Heart right ventricle (tissue), 16 donors: ENCODE measurements around the gene SLC2A4RG. TPM values are rescaled to one million over a fixed set of nuclear protein-coding genes. Genes with fewer than 3 reads are reported as not detected.

Experiments
- ATAC-seq, 8 donors: fragments of 200-7000 bp; cut with Tn5 transposase; one replicate each; pipeline ENCODE4 v1.9.1; 2020; ENCODE audit warnings: mild to moderate bottlenecking in 8 of 8, moderate library complexity in 8 of 8, moderate number of reproducible peaks in 1 of 8
- DNase-seq, 2 donors: peaks; one replicate each; pipeline ENCODE4 v3.0.0-alpha.2; 2020
- H3K27ac ChIP-seq, 10 donors: fragments of 200-600 bp; sonication (generic) in 2 of 10; one replicate each; pipeline versions ENCODE4 v1.5.0 to v1.8.0; 2020 to 2022; ENCODE audit warnings: mild to moderate bottlenecking in 3 of 10
- H3K27me3 ChIP-seq, 7 donors: fragments of 200-600 bp; one replicate each; pipeline ENCODE4 v1.8.0; 2021 to 2022; ENCODE audit warnings: mild to moderate bottlenecking in 2 of 7
- H3K36me3 ChIP-seq, 9 donors: fragments of 200-600 bp; sonication (generic) in 1 of 9; one replicate each; pipeline versions ENCODE4 v1.5.0 to v1.8.0; 2020 to 2022; ENCODE audit warnings: mild to moderate bottlenecking in 2 of 9
- H3K4me1 ChIP-seq, 9 donors: fragments of 200-600 bp; sonication (generic) in 1 of 9; one replicate each; pipeline versions ENCODE4 v1.5.0 to v1.8.0; 2020 to 2022; ENCODE audit warnings: mild to moderate bottlenecking in 4 of 9
- H3K4me3 ChIP-seq, 10 donors: fragments of 200-600 bp; sonication (generic) in 2 of 10; one replicate each; pipeline versions ENCODE4 v1.5.0 to v1.8.0; 2020 to 2022; ENCODE audit warnings: mild to moderate bottlenecking in 7 of 10, moderate library complexity in 2 of 10
- H3K9me3 ChIP-seq, 11 donors: fragments of 200-600 bp in 10 of 11; sonication (generic) in 2 of 11; one replicate each; pipeline versions ENCODE4 v1.5.0 to v1.8.0; 2013 to 2022; ENCODE audit warnings: mild to moderate bottlenecking in 2 of 11, control low read depth in 1 of 11, moderate library complexity in 1 of 11
- CTCF ChIP-seq, 9 donors: fragments of 200-600 bp; sonication (generic) in 2 of 9; IDR thresholded peaks; one replicate each; pipeline versions ENCODE4 v1.5.0 to v1.8.0; 2021 to 2022; ENCODE audit warnings: antibody characterized with exemption in 9 of 9, mild to moderate bottlenecking in 5 of 9, moderate library complexity in 1 of 9
- WGBS, 2 donors: extraction: QIAGEN DNeasy Blood & Tissue Kit; methylation state at CpG; one replicate each; pipeline ENCODE4 v1.1.7; 2013; ENCODE audit warnings: inconsistent platforms in 1 of 2; 5-methylcytosine and 5-hydroxymethylcytosine counted together
- intact Hi-C, 10 donors: fragments of 100-400 bp; cut with DNase I; formaldehyde crosslinking; loops; one replicate each; pipeline versions ENCODE4 v1.11.1 to v1.14.2; 2022
- polyA plus RNA-seq, 2 donors: library from polyadenylated mRNA; stranded (reverse); fragments of 200-250 nt; gene quantifications; one replicate each; pipeline ENCODE4 v1.2.3, GENCODE V29; 2013
- total RNA-seq, 10 donors: library from RNA; stranded (reverse); fragmentation: NEBNext Ultra II Directional in 3 of 10; extraction: Animal tissue kit (Norgen Biotek cat#: 25700) in 3 of 10; gene quantifications; one replicate each; pipeline versions ENCODE4 v1.2.1 to v1.2.4, GENCODE V29; 2021 to 2023
- donor health status: Arrhythmogenic right ventricular cardiomyopathy.
- donor health status: ischemic (EF 13 %, LVEDD 7.1; RV severe dilation, severe dysfunction).
- donor health status: healthy with polysubstance abuse.
- donor health status: DM: no; HTN: yes; CAD: no.
- donor health status: DM: no; HTN: no; CAD: no.
- donor health status: ischemic (EF 25% LVEDD 6.9; RV normal size, moderate dysfunction).
- donor health status: ischemic (EF 25% LVEDD 5.7; RV mildly dilated, moderate dysfunction).
- donor health status: healthy.
- donor health status: DM: yes; HTN: yes; CAD: no.
- donor health status: Ischemic cardiomyopathy.
- donor health status: ischemic (EF 35%, LVEDD 5.7; RV mildly dilated, moderate dysfunction).
- donor health status: nonischemic (EF 11% LVEDD 7.7; RV severe dilation, severe dysfunction).
- donor health status: DM: yes; HTN: yes; CAD: no.
- donor health status: PGD.
- donor health status: ischemic (EF 29% LVEDD 5.4; RV normal size, mild dysfunction).
- donor health status: nonischemic (EF 23%, LVEDD 6.1; RV moderate dilation, normal function).

Gene SLC2A4RG
- total and polyA plus RNA-seq, 12 donors = 36.3 to 114 (median 76.8) TPM

- DNase-seq (peak in 1 of 2 donors; percentile 12), ATAC-seq (peak in 7 of 8 donors; percentile 1 to 37 (median 18))
- no peaks in the 10 kb centered on the region for H3K9me3 ChIP-seq
- WGBS, 2 donors = 42 to 47% methylated on average over 6 of the region's 6 CpGs
- H3K27me3 ChIP-seq = no peaks in the 10 kb centered on the region
- H3K36me3 ChIP-seq = peaks cover 0 to 60% (median 5%) of the 10 kb centered on the region in 9 donors
- H3K4me3 ChIP-seq = peak overlapping the region in 5 of 10 donors; percentile 9 to 42 (median 30)
- TF ChIP-seq CTCF (IDR thresholded peaks at IDR 0.05) = no peak
- H3K4me1 ChIP-seq = peaks cover 22 to 62% (median 53%) of the 10 kb centered on the region in 9 donors
- peak overlapping the region in 9 of 10 donors; percentile 68 to 93 (median 77) for H3K27ac ChIP-seq
- intact Hi-C loops = no loop called here
Measured at GRCh38 chr20:63696306-63696627, 43.3 kb upstream of the SLC2A4RG start.

- peak within 1 kb of the TSS in 7 of 10 donors; percentile 2 to 42 (median 21) for H3K4me3 ChIP-seq
- intact Hi-C loops = no loop called here
- no peak for TF ChIP-seq CTCF (IDR thresholded peaks at IDR 0.05)
- peaks cover 0 to 64% (median 5%) of the 10 kb centered on the region in 9 donors for H3K36me3 ChIP-seq
- peak; percentile 5 to 26 for DNase-seq
- H3K9me3 ChIP-seq = no peaks in the 10 kb centered on the region
- peak within 1 kb of the TSS in 9 of 10 donors; percentile 68 to 93 (median 77) for H3K27ac ChIP-seq
- peaks cover 22 to 64% (median 53%) of the 10 kb centered on the region in 9 donors for H3K4me1 ChIP-seq
- peak in 6 of 8 donors; percentile 0 to 15 (median 2) for ATAC-seq
- 25 to 35% methylated on average over 52 of the region's 52 CpGs for WGBS, 2 donors
- no peaks in the 10 kb centered on the region for H3K27me3 ChIP-seq
Measured at GRCh38 chr20:63696628-63697356, 42.8 kb upstream of the SLC2A4RG start, which contains the start of gene TNFRSF6B. Gene TNFRSF6B, plus strand, starts transcription at chr20:63696652. Its CDS starts 116 bp downstream, at chr20:63696768.

- H3K4me3 ChIP-seq = peak overlapping the region in 1 of 10 donors; percentile 42
- whole genome bisulfite sequencing, 2 donors = 57 to 62% methylated on average over 7 of the region's 7 CpGs
- intact Hi-C loops = no loop called here
- no peak for TF ChIP-seq CTCF (IDR thresholded peaks at IDR 0.05)
- ATAC-seq (peak in 1 of 8 donors; percentile 2), DNase-seq (peak; percentile 6 to 21)
- H3K36me3 ChIP-seq = peaks cover 0 to 69% (median 5%) of the 10 kb centered on the region in 9 donors
- H3K27me3 ChIP-seq = no peaks in the 10 kb centered on the region
- H3K27ac ChIP-seq = peak overlapping the region in 5 of 10 donors; percentile 23 to 93 (median 80)
- peaks cover 22 to 64% (median 53%) of the 10 kb centered on the region in 9 donors for H3K4me1 ChIP-seq
- no peaks in the 10 kb centered on the region for H3K9me3 ChIP-seq
Measured at GRCh38 chr20:63697357-63697867, 42.2 kb upstream of the SLC2A4RG start.

GRCh38 chr20:63697868-63698545, 41.6 kb upstream of the SLC2A4RG start:
- H3K27me3 ChIP-seq = no peaks in the 10 kb centered on the region
- H3K27ac ChIP-seq = peak overlapping the region in 7 of 10 donors; percentile 38 to 93 (median 65)
- H3K9me3 ChIP-seq = no peaks in the 10 kb centered on the region
- DNase-seq (no peak), ATAC-seq (no peak)
- H3K4me1 ChIP-seq = peaks cover 22 to 64% (median 53%) of the 10 kb centered on the region in 9 donors
- H3K36me3 ChIP-seq = peaks cover 0 to 73% (median 5%) of the 10 kb centered on the region in 9 donors
- intact Hi-C loops = no loop called here
- TF ChIP-seq CTCF (IDR thresholded peaks at IDR 0.05) = no peak
- 80 to 87% methylated on average over 40 of the region's 40 CpGs for WGBS, 2 donors
- no peak overlapping the region for H3K4me3 ChIP-seq
